ENCODE results near the gene HLCS. TPM values are rescaled to one million over a fixed set of nuclear protein-coding genes. Genes with fewer than 3 reads are reported as not detected.

Gene HLCS
- total RNA-seq, 1 experiment from 2014 or later: 12.7 TPM

DNA sequence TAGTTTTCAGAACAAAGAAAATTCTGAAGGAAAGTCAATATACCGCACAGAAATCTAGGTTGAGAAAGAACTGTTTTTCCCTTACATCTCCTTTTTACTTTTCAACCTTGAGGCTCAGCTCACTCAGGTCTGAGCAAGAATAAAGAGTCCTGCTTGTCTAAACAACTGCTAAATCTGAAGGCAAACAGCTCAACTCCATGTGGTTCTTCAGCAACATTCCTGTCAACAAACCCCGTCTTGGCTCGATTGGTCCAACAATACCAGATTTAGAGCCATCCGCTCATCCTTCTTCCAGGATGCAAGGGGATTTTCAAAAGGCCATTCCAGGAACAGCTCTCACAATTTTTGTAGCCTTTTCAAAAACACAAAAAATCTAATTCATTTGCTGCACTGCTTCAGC is 119.8 kb downstream of the HLCS start:
- Histone ChIP-seq H3K23me2 (ENCODE audit: insufficient read length, low read depth, low read length, poor library complexity, severe bottlenecking) (no peaks in the 10 kb centered on the region), H2BK20ac (ENCODE audit: low read depth, low read length, poor library complexity, severe bottlenecking) (no peak overlapping the region), H3K27me3 (ENCODE audit: insufficient read depth, low read length) (no peaks in the 10 kb centered on the region), H3K4ac (ENCODE audit: low read depth, low read length) (no peak overlapping the region), H3K23ac (ENCODE audit: insufficient read length, low read depth, low read length) (no peak overlapping the region), H3K9me3 (ENCODE audit: control insufficient read depth, low read depth, low read length) (no peaks in the 10 kb centered on the region), H3T11ph (ENCODE audit: low read length) (no peak overlapping the region), H4K20me1 (ENCODE audit: control insufficient read depth, insufficient read depth, insufficient read length) (no peaks in the 10 kb centered on the region), H2BK120ac (ENCODE audit: low read depth, low read length, poor library complexity, severe bottlenecking) (no peak overlapping the region), H3K4me2 (ENCODE audit: insufficient read depth, insufficient read length, low read length) (no peak overlapping the region), H2BK15ac (ENCODE audit: low read depth, low read length) (no peak overlapping the region), H3K79me2 (ENCODE audit: insufficient read depth, low read length) (no peaks in the 10 kb centered on the region), H2BK5ac (ENCODE audit: insufficient read length, low read length) (no peak overlapping the region), H3K14ac (ENCODE audit: insufficient read depth, low read length) (no peak overlapping the region), H4K8ac (replicated peaks; ENCODE audit: insufficient read length, low read depth, low read length) (no peak overlapping the region), H3K9ac (ENCODE audit: extremely low read depth, insufficient read length, low read length) (no peak overlapping the region), H3K18ac (ENCODE audit: insufficient read length, low read depth, low read length) (no peak overlapping the region), H3K4me1 (ENCODE audit: insufficient read depth, low read length) (no peaks in the 10 kb centered on the region), H2AK5ac (ENCODE audit: insufficient read length, low read length) (no peak overlapping the region), H4K91ac (ENCODE audit: insufficient read length, low read depth, low read length) (no peak overlapping the region), H3K56ac (ENCODE audit: insufficient read length, low read depth, low read length) (no peak overlapping the region), H3K79me1 (ENCODE audit: insufficient read depth, low read depth, low read length, poor library complexity, severe bottlenecking) (no peaks in the 10 kb centered on the region), H3K27ac (ENCODE audit: insufficient read length, low read depth, low read length) (no peak overlapping the region), H2AFZ (ENCODE audit: low read length) (no peak overlapping the region), H4K5ac (ENCODE audit: insufficient read length, low read depth, low read length) (no peak overlapping the region), H2BK12ac (ENCODE audit: insufficient read length, low read depth, low read length) (no peak overlapping the region)
- peaks cover 4 to 12% of the 10 kb centered on the region in 2 experiments; a peak in 2 of 4 replicates for H3K4me1 Mint-ChIP-seq
- no CpG with 5 or more reads among the region's 4 CpGs for WGBS (ENCODE audit: extremely low coverage, insufficient read length, low lambda C conversion rate)
- H3K36me3 Mint-ChIP-seq (ENCODE audit: insufficient read depth in 1 of 3, low read depth in 3 of 3): no peaks in the 10 kb centered on the region; a peak in 1 of 7 replicates
- no peaks in the 10 kb centered on the region for H3K9me3 Mint-ChIP-seq
- TF ChIP-seq, protein P1, sequence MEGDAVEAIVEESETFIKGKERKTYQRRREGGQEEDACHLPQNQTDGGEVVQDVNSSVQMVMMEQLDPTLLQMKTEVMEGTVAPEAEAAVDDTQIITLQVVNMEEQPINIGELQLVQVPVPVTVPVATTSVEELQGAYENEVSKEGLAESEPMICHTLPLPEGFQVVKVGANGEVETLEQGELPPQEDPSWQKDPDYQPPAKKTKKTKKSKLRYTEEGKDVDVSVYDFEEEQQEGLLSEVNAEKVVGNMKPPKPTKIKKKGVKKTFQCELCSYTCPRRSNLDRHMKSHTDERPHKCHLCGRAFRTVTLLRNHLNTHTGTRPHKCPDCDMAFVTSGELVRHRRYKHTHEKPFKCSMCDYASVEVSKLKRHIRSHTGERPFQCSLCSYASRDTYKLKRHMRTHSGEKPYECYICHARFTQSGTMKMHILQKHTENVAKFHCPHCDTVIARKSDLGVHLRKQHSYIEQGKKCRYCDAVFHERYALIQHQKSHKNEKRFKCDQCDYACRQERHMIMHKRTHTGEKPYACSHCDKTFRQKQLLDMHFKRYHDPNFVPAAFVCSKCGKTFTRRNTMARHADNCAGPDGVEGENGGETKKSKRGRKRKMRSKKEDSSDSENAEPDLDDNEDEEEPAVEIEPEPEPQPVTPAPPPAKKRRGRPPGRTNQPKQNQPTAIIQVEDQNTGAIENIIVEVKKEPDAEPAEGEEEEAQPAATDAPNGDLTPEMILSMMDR (conservative IDR thresholded peaks at IDR 0.05): no peak
- H3K27me3 Mint-ChIP-seq (ENCODE audit: low read depth): no peaks in the 10 kb centered on the region; the same call in 1 of the 2 replicates
- DNase-seq: no peak
- H3K4me3 Mint-ChIP-seq: no peak overlapping the region
- no peak overlapping the region for H3K27ac Mint-ChIP-seq

Data from H9 (cell line).